HEK293 (cell line): ENCODE results near the gene GET3.

ENCODE experiments used
- CTCF ChIA-PET: fragments of 350-600 bp; formaldehyde crosslinking; extraction: SDS; loops from one replicate; lab custom pipeline; 2021; ENCODE audit warnings: antibody characterized with exemption; lab: Yijun Ruan, JAX
- POLR2A ChIA-PET: fragments of 300-600 bp; formaldehyde crosslinking; extraction: SDS; loops from one replicate; lab custom pipeline; 2020; ENCODE audit warnings: antibody characterized with exemption, inconsistent platforms; lab: Yijun Ruan, JAX
- H3K27ac ChIP-seq: fragments of 200-500 bp; sonication (Bioruptor generic); 2 replicates; pipeline ENCODE4 v1.5.1; 2014; ENCODE audit warnings: low read depth, low read length, control low read depth, inconsistent platforms; ENCODE audit errors: extremely low read depth
- H3K36me3 ChIP-seq, 2 experiments: fragments of 200-500 bp in 1 of 2; sonication (Bioruptor generic) in 1 of 2; 1 replicate in 1 of 2; 2 replicates in 1 of 2; pipeline ENCODE4 v1.5.1; 2014 to 2017; ENCODE audit warnings: inconsistent platforms in 2 of 2, low read length in 2 of 2; ENCODE audit not compliant: control insufficient read depth in 2 of 2, insufficient read depth in 1 of 2
- H3K4me1 ChIP-seq: fragments of 200-500 bp; sonication (Bioruptor generic); 2 replicates; pipeline ENCODE4 v1.5.1; 2014; ENCODE audit warnings: mild to moderate bottlenecking, low read length, inconsistent platforms; ENCODE audit not compliant: control insufficient read depth, insufficient read depth
- H3K4me3 ChIP-seq: 2 replicates; pipeline ENCODE4 v1.5.1; 2011; ENCODE audit warnings: low read depth, mild to moderate bottlenecking, control low read depth, low read length, moderate library complexity
- H3K9me3 ChIP-seq: fragments of 200-500 bp; sonication (Bioruptor generic); 2 replicates; pipeline ENCODE4 v1.5.1; 2014; ENCODE audit warnings: low read depth, low read length, inconsistent platforms; ENCODE audit not compliant: control insufficient read depth, insufficient read depth
- BCL11B ChIP-seq: fragments of 450-650 bp; formaldehyde crosslinking; IDR thresholded peaks from 2 replicates; pipeline ENCODE4 v1.5.1; 2016; ENCODE audit warnings: low read depth, missing biosample characterization, missing genetic modification characterization
- GLIS1 ChIP-seq: fragments of 450-650 bp; formaldehyde crosslinking; IDR thresholded peaks from 2 replicates; pipeline ENCODE4 v1.5.1; 2016; ENCODE audit warnings: missing biosample characterization, missing genetic modification characterization
- GLIS2 ChIP-seq: fragments of 450-650 bp; formaldehyde crosslinking; IDR thresholded peaks from 2 replicates; pipeline ENCODE4 v1.5.1; 2016; ENCODE audit warnings: missing biosample characterization, missing genetic modification characterization
- HOXA7 ChIP-seq: sonication (generic); formaldehyde crosslinking; IDR thresholded peaks from 2 replicates; pipeline ENCODE4 v1.8.1; 2022; ENCODE audit warnings: missing genetic modification reagents, borderline replicate concordance
- HOXC10 ChIP-seq: sonication (generic); formaldehyde crosslinking; IDR thresholded peaks from 2 replicates; pipeline ENCODE4 v1.8.1; 2023; ENCODE audit warnings: mild to moderate bottlenecking, missing genetic modification reagents
- HOXD13 ChIP-seq: sonication (generic); formaldehyde crosslinking; IDR thresholded peaks from 2 replicates; pipeline ENCODE4 v1.8.0; 2022; ENCODE audit warnings: missing genetic modification reagents, borderline replicate concordance
- KLF9 ChIP-seq: fragments of 450-650 bp; formaldehyde crosslinking; IDR thresholded peaks from 2 replicates; pipeline ENCODE4 v1.5.1; 2016; ENCODE audit warnings: missing biosample characterization, missing genetic modification characterization, low read depth
- SP2 ChIP-seq: fragments of 450-650 bp; formaldehyde crosslinking; IDR thresholded peaks from 2 replicates; pipeline ENCODE4 v1.5.1; 2016; ENCODE audit warnings: missing biosample characterization, missing genetic modification characterization
- TCF7L2 ChIP-seq: IDR thresholded peaks from 2 replicates; pipeline ENCODE4 v1.6.1; 2011; ENCODE audit warnings: low read depth, mild to moderate bottlenecking, inconsistent platforms, low read length, moderate library complexity, borderline replicate concordance
- TRIM28 ChIP-seq: IDR thresholded peaks from 2 replicates; pipeline ENCODE4 v1.6.1; 2011; ENCODE audit warnings: low read length, control low read depth, borderline replicate concordance
- YY2 ChIP-seq: fragments of 450-650 bp; formaldehyde crosslinking; IDR thresholded peaks from 2 replicates; pipeline ENCODE4 v1.5.1; 2016; ENCODE audit warnings: missing biosample characterization, missing genetic modification characterization
- ZBTB17 ChIP-seq: fragments of 450-650 bp; formaldehyde crosslinking; IDR thresholded peaks from 2 replicates; pipeline ENCODE4 v1.5.1; 2016; ENCODE audit warnings: missing biosample characterization, missing genetic modification characterization
- ZBTB21 ChIP-seq: fragments of 450-650 bp; formaldehyde crosslinking; IDR thresholded peaks from 2 replicates; pipeline ENCODE4 v1.5.1; 2017; ENCODE audit warnings: missing biosample characterization, missing genetic modification characterization
- ZFP69B ChIP-seq: fragments of 450-650 bp; formaldehyde crosslinking; IDR thresholded peaks from 2 replicates; pipeline ENCODE4 v1.5.1; 2016; ENCODE audit warnings: missing biosample characterization, missing genetic modification characterization
- ZIC2 ChIP-seq: fragments of 450-650 bp; formaldehyde crosslinking; IDR thresholded peaks from 2 replicates; pipeline ENCODE4 v1.5.1; 2016; ENCODE audit warnings: missing biosample characterization, missing genetic modification characterization
- ZNF112 ChIP-seq: fragments of 450-650 bp; formaldehyde crosslinking; IDR thresholded peaks from 2 replicates; pipeline ENCODE4 v1.5.0; 2017; ENCODE audit warnings: missing biosample characterization, missing genetic modification characterization
- ZNF146 ChIP-seq: fragments of 450-650 bp; formaldehyde crosslinking; IDR thresholded peaks from 2 replicates; pipeline ENCODE4 v1.5.1; 2016; ENCODE audit warnings: missing biosample characterization, missing genetic modification characterization
- ZNF157 ChIP-seq: fragments of 450-650 bp; formaldehyde crosslinking; IDR thresholded peaks from 2 replicates; pipeline ENCODE4 v1.5.1; 2016; ENCODE audit warnings: missing biosample characterization, missing genetic modification characterization
- ZNF2 ChIP-seq: fragments of 450-650 bp; formaldehyde crosslinking; IDR thresholded peaks from 2 replicates; pipeline ENCODE4 v1.5.1; 2016; ENCODE audit warnings: missing biosample characterization, missing genetic modification characterization
- ZNF239 ChIP-seq: fragments of 450-650 bp; formaldehyde crosslinking; IDR thresholded peaks from 2 replicates; pipeline ENCODE4 v1.5.1; 2016; ENCODE audit warnings: missing biosample characterization, missing genetic modification characterization
- ZNF266 ChIP-seq: fragments of 450-650 bp; formaldehyde crosslinking; IDR thresholded peaks from 2 replicates; pipeline ENCODE4 v1.5.1; 2016; ENCODE audit warnings: missing biosample characterization, missing genetic modification characterization, low read depth
- ZNF501 ChIP-seq: fragments of 450-650 bp; formaldehyde crosslinking; IDR thresholded peaks from 2 replicates; pipeline ENCODE4 v1.5.1; 2016; ENCODE audit warnings: missing biosample characterization, missing genetic modification characterization
- ZNF76 ChIP-seq: fragments of 450-650 bp; formaldehyde crosslinking; IDR thresholded peaks from 2 replicates; pipeline ENCODE4; 2016; ENCODE audit warnings: low read depth, missing biosample characterization, missing genetic modification characterization, borderline replicate concordance
- ZNF777 ChIP-seq: fragments of 450-650 bp; formaldehyde crosslinking; IDR thresholded peaks from 2 replicates; pipeline ENCODE4 v1.5.1; 2017; ENCODE audit warnings: missing biosample characterization, missing genetic modification characterization, borderline replicate concordance
- ZSCAN16 ChIP-seq: fragments of 450-650 bp; formaldehyde crosslinking; IDR thresholded peaks from 2 replicates; pipeline ENCODE4 v1.5.1; 2016; ENCODE audit warnings: missing biosample characterization, missing genetic modification characterization
- ZSCAN30 ChIP-seq: fragments of 450-650 bp; IDR thresholded peaks from 2 replicates; pipeline ENCODE4 v1.5.1; 2018; ENCODE audit warnings: missing biosample characterization, mild to moderate bottlenecking, missing genetic modification characterization, moderate library complexity
- TF ChIP-seq, protein P1 (sequence below): fragments of 450-650 bp; formaldehyde crosslinking; IDR thresholded peaks from 2 replicates; pipeline ENCODE4 v1.5.1; 2016; ENCODE audit warnings: missing biosample characterization, missing genetic modification characterization
- TF ChIP-seq, protein P2 (sequence below): fragments of 450-650 bp; formaldehyde crosslinking; IDR thresholded peaks from 2 replicates; pipeline ENCODE4 v1.5.1; 2016; ENCODE audit warnings: missing biosample characterization, missing genetic modification characterization
- TF ChIP-seq, protein P3 (sequence below): fragments of 450-650 bp; formaldehyde crosslinking; IDR thresholded peaks from 2 replicates; pipeline ENCODE4 v1.5.1; 2016; ENCODE audit warnings: missing biosample characterization, missing genetic modification characterization
- TF ChIP-seq, protein P4 (sequence below): fragments of 450-650 bp; formaldehyde crosslinking; IDR thresholded peaks from 2 replicates; pipeline ENCODE4 v1.5.1; 2016; ENCODE audit warnings: missing biosample characterization, missing genetic modification characterization

Gene GET3

DNA sequence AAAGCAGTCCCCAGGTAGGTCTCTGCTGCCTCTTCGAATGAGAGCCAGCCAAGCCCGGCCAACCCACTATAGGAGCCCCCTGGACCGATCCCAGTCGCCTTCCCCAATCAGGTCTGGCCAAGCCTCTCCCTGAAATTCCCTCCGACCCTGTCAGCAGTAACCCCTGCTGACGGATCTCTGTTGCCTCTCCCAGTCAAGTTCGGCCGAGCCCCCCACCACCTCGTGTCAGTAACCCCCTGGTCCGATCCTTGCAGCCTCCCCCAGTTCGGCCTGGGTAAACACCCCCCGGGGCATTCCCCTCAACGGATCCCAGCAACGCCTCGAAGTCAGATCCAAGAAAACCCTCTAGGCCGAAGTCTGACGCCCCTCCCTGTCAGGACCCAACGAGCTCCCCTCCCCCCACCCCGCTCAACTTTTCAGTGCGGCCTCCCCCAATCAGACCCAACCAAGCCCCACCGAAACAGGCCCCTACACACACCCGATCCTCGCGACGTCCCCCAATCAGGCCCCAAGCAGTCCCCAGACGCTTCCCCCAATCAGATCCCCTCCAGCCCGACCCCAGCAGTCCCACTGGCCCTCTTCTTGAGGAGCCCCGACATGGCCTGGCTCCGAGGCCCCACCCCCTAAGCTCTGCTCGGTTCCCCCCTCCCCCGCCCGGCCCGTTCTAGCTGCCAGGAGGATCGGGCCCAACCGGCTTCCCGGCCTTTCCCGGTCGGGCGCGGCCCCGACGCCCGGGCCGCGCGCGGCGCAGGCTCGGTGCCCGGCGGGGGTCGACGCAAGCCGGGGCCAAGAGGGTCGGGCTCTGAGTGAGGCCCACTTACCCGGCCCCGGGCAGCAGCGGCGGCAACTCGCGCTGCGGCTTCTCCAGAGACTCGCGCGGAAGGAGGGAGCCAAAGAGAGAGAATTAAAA, 15.4 kb upstream of the GET3 start:
- POLR2A ChIA-PET: interaction anchor here (0.6 to 5.1 kb wide), 14 partner anchors 10 to 169 kb away, joined by 3 to 89 read pairs (median 4); partner anchors contain the start of genes FBXW9, GCDH, GET3 and JUNB
- Histone ChIP-seq H3K4me1 (no peaks in the 10 kb centered on the region), H3K4me3 (peak overlapping the region; percentile 79), H3K9me3 (no peaks in the 10 kb centered on the region), H3K27ac (peak overlapping the region; percentile 97), H3K36me3 (peaks cover 19 to 36% of the 10 kb centered on the region in 2 experiments; a peak in 2 of 3 replicates)
- CTCF ChIA-PET: interaction anchor here (0.6 to 3.3 kb wide), 8 partner anchors 12 to 337 kb away, joined by 3 to 19 read pairs (median 4); partner anchors contain the start of gene TRIR
- peak; percentile 45 for TF ChIP-seq SP2 (tag by site-specific recombination)
- no peak for TF ChIP-seq ZNF2 (tag by site-specific recombination)
- peak; percentile 6; the same call in 1 of the 2 replicates for TF ChIP-seq ZNF146 (tag by site-specific recombination)
- TF ChIP-seq ZBTB17 (tag by site-specific recombination): peak; percentile 54
- TF ChIP-seq, protein P1, sequence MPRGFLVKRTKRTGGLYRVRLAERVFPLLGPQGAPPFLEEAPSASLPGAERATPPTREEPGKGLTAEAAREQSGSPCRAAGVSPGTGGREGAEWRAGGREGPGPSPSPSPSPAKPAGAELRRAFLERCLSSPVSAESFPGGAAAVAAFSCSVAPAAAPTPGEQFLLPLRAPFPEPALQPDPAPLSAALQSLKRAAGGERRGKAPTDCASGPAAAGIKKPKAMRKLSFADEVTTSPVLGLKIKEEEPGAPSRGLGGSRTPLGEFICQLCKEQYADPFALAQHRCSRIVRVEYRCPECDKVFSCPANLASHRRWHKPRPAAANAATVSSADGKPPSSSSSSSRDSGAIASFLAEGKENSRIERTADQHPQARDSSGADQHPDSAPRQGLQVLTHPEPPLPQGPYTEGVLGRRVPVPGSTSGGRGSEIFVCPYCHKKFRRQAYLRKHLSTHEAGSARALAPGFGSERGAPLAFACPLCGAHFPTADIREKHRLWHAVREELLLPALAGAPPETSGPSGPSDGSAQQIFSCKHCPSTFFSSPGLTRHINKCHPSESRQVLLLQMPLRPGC (tag by site-specific recombination): no peak
- TF ChIP-seq ZNF266: no peak
- TF ChIP-seq TRIM28: no peak
- TF ChIP-seq ZSCAN30 (tag by site-specific recombination): 0 out of 2 replicates have a peak, but pooled peaks have one; percentile 9
- TF ChIP-seq ZIC2: peak; percentile 73
- peak; percentile 18; the same call in 1 of the 2 replicates for TF ChIP-seq ZNF76 (tag by site-specific recombination)
- no peak for TF ChIP-seq HOXA7 (CRISPR knock-in tag)
- TF ChIP-seq ZNF777: no peak
- TF ChIP-seq ZNF157 (tag by site-specific recombination): no peak
- no peak for TF ChIP-seq HOXD13 (CRISPR knock-in tag)
- no peak for TF ChIP-seq ZNF112 (tag by site-specific recombination)
- no peak for TF ChIP-seq ZFP69B (tag by site-specific recombination)
- no peak for TF ChIP-seq ZSCAN16 (tag by site-specific recombination)
- TF ChIP-seq ZNF501: 0 out of 2 replicates have a peak, but pooled peaks have one; percentile 32
- peak; percentile 86 for TF ChIP-seq GLIS2
- no peak; the same call in 1 of the 2 replicates for TF ChIP-seq TCF7L2
- TF ChIP-seq, protein P2, sequence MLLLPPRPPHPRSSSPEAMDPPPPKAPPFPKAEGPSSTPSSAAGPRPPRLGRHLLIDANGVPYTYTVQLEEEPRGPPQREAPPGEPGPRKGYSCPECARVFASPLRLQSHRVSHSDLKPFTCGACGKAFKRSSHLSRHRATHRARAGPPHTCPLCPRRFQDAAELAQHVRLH (tag by site-specific recombination): no peak
- TF ChIP-seq GLIS1 (tag by site-specific recombination): peak; percentile 87
- TF ChIP-seq ZNF239: no peak
- 0 out of 2 replicates have a peak, but pooled peaks have one; percentile 38 for TF ChIP-seq BCL11B (tag by site-specific recombination)
- TF ChIP-seq HOXC10 (CRISPR knock-in tag): no peak
- TF ChIP-seq, protein P3, sequence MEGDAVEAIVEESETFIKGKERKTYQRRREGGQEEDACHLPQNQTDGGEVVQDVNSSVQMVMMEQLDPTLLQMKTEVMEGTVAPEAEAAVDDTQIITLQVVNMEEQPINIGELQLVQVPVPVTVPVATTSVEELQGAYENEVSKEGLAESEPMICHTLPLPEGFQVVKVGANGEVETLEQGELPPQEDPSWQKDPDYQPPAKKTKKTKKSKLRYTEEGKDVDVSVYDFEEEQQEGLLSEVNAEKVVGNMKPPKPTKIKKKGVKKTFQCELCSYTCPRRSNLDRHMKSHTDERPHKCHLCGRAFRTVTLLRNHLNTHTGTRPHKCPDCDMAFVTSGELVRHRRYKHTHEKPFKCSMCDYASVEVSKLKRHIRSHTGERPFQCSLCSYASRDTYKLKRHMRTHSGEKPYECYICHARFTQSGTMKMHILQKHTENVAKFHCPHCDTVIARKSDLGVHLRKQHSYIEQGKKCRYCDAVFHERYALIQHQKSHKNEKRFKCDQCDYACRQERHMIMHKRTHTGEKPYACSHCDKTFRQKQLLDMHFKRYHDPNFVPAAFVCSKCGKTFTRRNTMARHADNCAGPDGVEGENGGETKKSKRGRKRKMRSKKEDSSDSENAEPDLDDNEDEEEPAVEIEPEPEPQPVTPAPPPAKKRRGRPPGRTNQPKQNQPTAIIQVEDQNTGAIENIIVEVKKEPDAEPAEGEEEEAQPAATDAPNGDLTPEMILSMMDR (tag by site-specific recombination): no peak
- TF ChIP-seq ZBTB21 (tag by site-specific recombination): no peak; the same call in 1 of the 2 replicates
- TF ChIP-seq KLF9 (tag by site-specific recombination): 0 out of 2 replicates have a peak, but pooled peaks have one; percentile 33
- TF ChIP-seq, protein P4, sequence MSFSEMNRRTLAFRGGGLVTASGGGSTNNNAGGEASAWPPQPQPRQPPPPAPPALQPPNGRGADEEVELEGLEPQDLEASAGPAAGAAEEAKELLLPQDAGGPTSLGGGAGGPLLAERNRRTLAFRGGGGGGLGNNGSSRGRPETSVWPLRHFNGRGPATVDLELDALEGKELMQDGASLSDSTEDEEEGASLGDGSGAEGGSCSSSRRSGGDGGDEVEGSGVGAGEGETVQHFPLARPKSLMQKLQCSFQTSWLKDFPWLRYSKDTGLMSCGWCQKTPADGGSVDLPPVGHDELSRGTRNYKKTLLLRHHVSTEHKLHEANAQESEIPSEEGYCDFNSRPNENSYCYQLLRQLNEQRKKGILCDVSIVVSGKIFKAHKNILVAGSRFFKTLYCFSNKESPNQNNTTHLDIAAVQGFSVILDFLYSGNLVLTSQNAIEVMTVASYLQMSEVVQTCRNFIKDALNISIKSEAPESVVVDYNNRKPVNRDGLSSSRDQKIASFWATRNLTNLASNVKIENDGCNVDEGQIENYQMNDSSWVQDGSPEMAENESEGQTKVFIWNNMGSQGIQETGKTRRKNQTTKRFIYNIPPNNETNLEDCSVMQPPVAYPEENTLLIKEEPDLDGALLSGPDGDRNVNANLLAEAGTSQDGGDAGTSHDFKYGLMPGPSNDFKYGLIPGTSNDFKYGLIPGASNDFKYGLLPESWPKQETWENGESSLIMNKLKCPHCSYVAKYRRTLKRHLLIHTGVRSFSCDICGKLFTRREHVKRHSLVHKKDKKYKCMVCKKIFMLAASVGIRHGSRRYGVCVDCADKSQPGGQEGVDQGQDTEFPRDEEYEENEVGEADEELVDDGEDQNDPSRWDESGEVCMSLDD (tag by site-specific recombination): peak; percentile 46; the same call in 1 of the 2 replicates
- TF ChIP-seq YY2 (tag by site-specific recombination): no peak
